Spleen (tissue), 11 donors: ENCODE measurements around the gene DST. TPM values are rescaled to one million over a fixed set of nuclear protein-coding genes. Genes with fewer than 3 reads are reported as not detected.

Source experiments
- DNase-seq: peaks from one replicate; pipeline ENCODE4 v3.0.0-alpha.2; 2020
- H3K27ac ChIP-seq, 8 donors: fragments of 200-600 bp; sonication (generic) in 7 of 8; 1 replicate in 4 of 8; 2 replicates in 4 of 8; pipeline versions ENCODE4 v1.5.0 to v1.8.0; 2016 to 2021; ENCODE audit warnings: inconsistent platforms in 4 of 8, mild to moderate bottlenecking in 4 of 8, moderate library complexity in 1 of 8
- H3K27me3 ChIP-seq, 7 donors: fragments of 200-600 bp; sonication (generic) in 6 of 7; replicated peaks in 1 of 7; 1 replicate in 4 of 7; 2 replicates in 3 of 7; pipeline versions ENCODE4 v1.5.0 to v1.8.0; 2016 to 2021; ENCODE audit warnings: inconsistent platforms in 3 of 7, mild to moderate bottlenecking in 1 of 7
- H3K36me3 ChIP-seq, 6 donors: fragments of 200-600 bp; sonication (generic) in 5 of 6; 1 replicate in 4 of 6; 2 replicates in 2 of 6; pipeline versions ENCODE4 v1.5.0 to v1.8.0; 2016 to 2021; ENCODE audit warnings: inconsistent platforms in 2 of 6
- H3K4me1 ChIP-seq, 6 donors: fragments of 200-600 bp; sonication (generic) in 5 of 6; 1 replicate in 3 of 6; 2 replicates in 3 of 6; pipeline versions ENCODE4 v1.5.0 to v1.8.0; 2016 to 2021; ENCODE audit warnings: inconsistent platforms in 3 of 6
- H3K4me3 ChIP-seq, 8 donors: fragments of 200-600 bp; sonication (generic) in 7 of 8; 1 replicate in 4 of 8; 2 replicates in 4 of 8; pipeline versions ENCODE4 v1.5.0 to v1.8.0; 2016 to 2021; ENCODE audit warnings: inconsistent platforms in 4 of 8, mild to moderate bottlenecking in 4 of 8, moderate library complexity in 2 of 8
- H3K9me3 ChIP-seq, 8 donors: fragments of 200-600 bp; sonication (generic) in 7 of 8; 1 replicate in 4 of 8; 2 replicates in 4 of 8; pipeline versions ENCODE4 v1.5.0 to v1.8.0; 2016 to 2021; ENCODE audit warnings: inconsistent platforms in 4 of 8
- CTCF ChIP-seq, 11 experiments: fragments of 200-600 bp in 7 of 11; fragments of 450-650 bp in 4 of 11; sonication (generic) in 4 of 11; IDR thresholded peaks in 8 of 11; conservative IDR thresholded peaks in 3 of 11; 1 replicate in 7 of 11; 2 replicates in 4 of 11; pipeline versions ENCODE4 v1.4.0 to v1.8.0; 2016 to 2021; ENCODE audit warnings: antibody characterized with exemption in 11 of 11, inconsistent platforms in 4 of 11, mild to moderate bottlenecking in 1 of 11
- POLR2A ChIP-seq, 3 donors: fragments of 450-650 bp; IDR thresholded peaks; one replicate each; pipeline ENCODE4 v1.5.1; 2017; ENCODE audit warnings: antibody characterized with exemption in 3 of 3, mild to moderate bottlenecking in 1 of 3
- POLR2AphosphoS5 ChIP-seq, 3 donors: sonication (generic); formaldehyde crosslinking; IDR thresholded peaks; one replicate each; pipeline ENCODE4 v1.5.1; 2017; ENCODE audit warnings: antibody characterized with exemption in 3 of 3
- WGBS, 5 donors: extraction: QIAGEN DNeasy Blood & Tissue Kit in 3 of 5; methylation state at CpG; one replicate each; pipeline versions ENCODE4 v1.1.5 to v1.1.7; 2013 to 2018; 5-methylcytosine and 5-hydroxymethylcytosine counted together
- intact Hi-C: fragments of 100-400 bp; cut with DNase I; formaldehyde crosslinking; loops from one replicate; pipeline ENCODE4 v1.15.0; 2023; ENCODE audit warnings: low total_unique reads
- polyA plus RNA-seq, 3 donors: library from polyadenylated mRNA; stranded (reverse); fragments of 200-250 nt; gene quantifications; one replicate each; pipeline ENCODE4 v1.2.1, GENCODE V29; 2013
- total RNA-seq, 7 donors: library from RNA; depleted of rRNA in 3 of 7; stranded (reverse); fragments of >200 nt in 3 of 7; fragmentation: NEBNext Ultra II Directional in 4 of 7; extraction: Animal tissue kit (Norgen Biotek cat#: 25700) in 4 of 7; gene quantifications; one replicate each; pipeline versions ENCODE4 v1.1.0 to v1.2.1, GENCODE V29; 2016 to 2021
- donor health status: healthy with polysubstance abuse.
- donor health status: DM: no; HTN: no; CAD: no; lungs with moderate emphysema.
- donor health status: DM: no; HTN: no; CAD: no.
- donor health status: Bipolar disorder and iron deficiency.
- donor health status: healthy.
- donor health status: DM: no; HTN: no; CAD: no.
- donor health status: DM: yes; HTN: yes; CAD: no.

The DST gene
- total and polyA plus RNA-seq, 10 donors: 16.5 to 236 (median 156) TPM

DNA sequence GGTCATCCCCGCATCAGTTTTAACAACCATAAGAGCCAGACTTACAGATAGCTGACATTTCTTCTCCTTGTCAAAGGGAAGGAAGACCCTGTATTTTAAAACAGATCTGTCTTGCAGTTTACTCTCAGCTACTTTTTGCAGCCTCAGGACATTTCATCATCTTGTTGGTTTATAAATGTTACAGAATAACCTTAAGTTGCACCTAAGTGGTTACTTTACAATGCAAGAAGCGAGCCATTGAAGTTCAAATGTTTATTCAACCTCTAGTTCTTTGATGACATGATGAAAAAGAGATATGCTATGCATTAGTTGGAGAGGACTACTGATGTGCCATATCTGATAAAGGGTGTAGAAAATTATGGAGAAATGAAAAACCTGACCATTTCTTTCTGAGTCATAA, 207.4 kb downstream of the DST start:
- TF ChIP-seq CTCF (IDR thresholded peaks at IDR 0.05 in 8 of 11, conservative IDR thresholded peaks at IDR 0.05 in 3 of 11): no peak
- TF ChIP-seq POLR2A (IDR thresholded peaks at IDR 0.05): no peak
- TF ChIP-seq POLR2AphosphoS5 (IDR thresholded peaks at IDR 0.05): no peak
- Histone ChIP-seq H3K9me3 (peaks cover 0 to 39% (median 8%) of the 10 kb centered on the region in 8 donors), H3K27ac (no peak overlapping the region), H3K4me1 (no peaks in the 10 kb centered on the region), H3K4me3 (no peak overlapping the region), H3K27me3 (no peaks in the 10 kb centered on the region), H3K36me3 (no peaks in the 10 kb centered on the region)
- WGBS, 5 donors: 83 to 92% (median 91%) methylated on average over 2 of the region's 2 CpGs
- no peak for DNase-seq
- intact Hi-C loops: no loop called here

- Histone ChIP-seq H3K27me3 (no peaks in the 10 kb centered on the region), H3K9me3 (peaks cover 0 to 35% (median 8%) of the 10 kb centered on the region in 8 donors), H3K4me3 (no peak overlapping the region), H3K4me1 (no peaks in the 10 kb centered on the region), H3K36me3 (no peaks in the 10 kb centered on the region), H3K27ac (no peak overlapping the region)
- TF ChIP-seq CTCF (IDR thresholded peaks at IDR 0.05 in 8 of 11, conservative IDR thresholded peaks at IDR 0.05 in 3 of 11): no peak
- TF ChIP-seq POLR2AphosphoS5 (IDR thresholded peaks at IDR 0.05): no peak
- no peak for TF ChIP-seq POLR2A (IDR thresholded peaks at IDR 0.05)
- 76 to 93% (median 88%) methylated on average over 2 of the region's 2 CpGs for WGBS, 5 donors
- DNase-seq: no peak
- intact Hi-C loops: no loop called here
These were observed 208.1 kb downstream of the DST start for GRCh38 chr6:56434606-56435005.

DNA sequence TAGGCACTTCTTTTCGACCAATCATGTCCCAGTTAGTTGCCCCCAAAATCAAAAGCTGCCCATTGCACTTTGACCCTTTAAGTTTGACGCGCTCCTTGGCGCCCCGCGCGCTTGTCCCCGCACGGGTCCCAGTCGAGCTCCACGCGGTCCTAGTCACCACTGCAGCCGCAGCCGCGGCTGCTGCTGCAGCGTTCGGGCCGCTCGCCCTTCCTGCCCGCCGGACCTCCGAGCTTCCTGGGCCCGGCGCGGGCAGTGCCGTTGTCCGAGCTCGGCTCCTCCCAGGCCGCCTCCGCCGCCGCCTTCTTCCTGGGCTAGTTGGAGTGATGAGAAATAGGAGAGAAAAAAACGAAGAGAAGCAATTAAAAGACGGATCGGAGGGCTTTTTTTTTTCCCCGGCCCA, 209.6 kb downstream of the DST start:
- no peaks in the 10 kb centered on the region for H3K36me3 ChIP-seq
- no peaks in the 10 kb centered on the region for H3K27me3 ChIP-seq
- intact Hi-C loops: no loop called here
- no peaks in the 10 kb centered on the region for H3K4me1 ChIP-seq
- TF ChIP-seq CTCF (IDR thresholded peaks at IDR 0.05 in 8 of 11, conservative IDR thresholded peaks at IDR 0.05 in 3 of 11): no peak
- TF ChIP-seq POLR2A (IDR thresholded peaks at IDR 0.05): no peak
- TF ChIP-seq POLR2AphosphoS5 (IDR thresholded peaks at IDR 0.05): no peak
- WGBS, 5 donors: 68 to 88% (median 86%) methylated on average over 35 to 36 of the region's 36 CpGs
- DNase-seq: no peak
- H3K4me3 ChIP-seq: no peak overlapping the region
- H3K9me3 ChIP-seq: peaks cover 0 to 30% (median 8%) of the 10 kb centered on the region in 8 donors
- no peak overlapping the region for H3K27ac ChIP-seq

DNA sequence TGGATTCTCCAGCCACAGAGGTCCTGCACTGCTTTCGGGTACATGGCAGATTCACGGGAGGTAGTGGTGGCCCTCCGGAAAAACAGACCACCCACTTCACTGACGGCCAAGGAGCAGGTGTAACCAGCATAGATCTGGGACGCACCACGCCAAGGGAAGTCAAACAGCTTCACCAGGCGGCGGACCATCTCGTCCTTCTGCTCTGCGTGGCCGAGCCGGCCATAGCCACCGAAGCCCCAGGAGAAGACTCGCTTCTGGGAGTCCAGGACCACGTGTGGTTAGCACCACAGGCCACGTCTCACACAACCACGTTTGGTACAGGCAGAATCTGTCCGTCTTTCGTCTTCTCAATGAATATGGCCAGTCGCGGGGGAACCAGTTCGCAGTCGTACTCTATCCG, 210.5 kb downstream of the DST start:
- TF ChIP-seq CTCF (IDR thresholded peaks at IDR 0.05 in 8 of 11, conservative IDR thresholded peaks at IDR 0.05 in 3 of 11): no peak
- no peak for TF ChIP-seq POLR2AphosphoS5 (IDR thresholded peaks at IDR 0.05)
- no peak for TF ChIP-seq POLR2A (IDR thresholded peaks at IDR 0.05)
- intact Hi-C loops: no loop called here
- no peak for DNase-seq

More for the DNA sequence above, 210.5 kb downstream of the DST start:
- Histone ChIP-seq H3K4me3 (no peak overlapping the region), H3K9me3 (peaks cover 0 to 30% (median 8%) of the 10 kb centered on the region in 8 donors), H3K27me3 (no peaks in the 10 kb centered on the region), H3K36me3 (no peaks in the 10 kb centered on the region), H3K27ac (no peak overlapping the region), H3K4me1 (no peaks in the 10 kb centered on the region)
- WGBS, 5 donors: 95 to 97% (median 96%) methylated on average over 22 to 24 of the region's 24 CpGs
